Stimulated activated CD8-positive, alpha-beta memory T cell treated with anti-CD3 and anti-CD28 coated beads, Interleukin-12 subunit alpha, Interleukin-12 subunit beta, amount 100 ng/mL, for 4 hours (primary cell): ENCODE measurements around the gene RAB22A.
"Not testable (repeated sequence)": the region's sequence is repeated elsewhere in the genome, so short reads cannot be mapped to it uniquely, and the experiment has no call there.

Experiments used
- DNase-seq: peaks from one replicate; pipeline ENCODE4 v3.0.0-alpha.2; 2020; ENCODE audit warnings: low read depth

Gene RAB22A

GRCh38 chr20:58414786-58415185 is 105.3 kb downstream of the RAB22A start:
- not testable (repeated sequence) for DNase-seq

GRCh38 chr20:58416057-58416456 is 106.5 kb downstream of the RAB22A start:
- DNase-seq, result no peak

GRCh38 chr20:58416835-58417234 is 107.3 kb downstream of the RAB22A start:
- no peak for DNase-seq
